GM12878 (cell line): Measurements from ENCODE around the gene SCNN1A. TPM values are rescaled to one million over a fixed set of nuclear protein-coding genes. Genes with fewer than 3 reads are reported as not detected.

Source experiments
- ATAC-seq: fragments of 200-7000 bp; cut with Tn5 transposase; 3 replicates; pipeline ENCODE4 v1.9.1; 2020; ENCODE audit warnings: mild to moderate bottlenecking, moderate library complexity
- BruUV-seq: library from RNA; stranded (reverse); fragments of 400-500 nt; replicated peaks from 2 replicates; lab custom pipeline; 2021; lab: Mats Ljungman, UMichigan
- CTCF ChIA-PET: fragments of 300-600 bp; sonication (Branson Sonifier 250); formaldehyde crosslinking; extraction: SDS; loops from one replicate; lab custom pipeline; 2021; ENCODE audit warnings: inconsistent platforms; lab: Yijun Ruan, JAX
- POLR2A ChIA-PET: fragments of 350-600 bp; formaldehyde crosslinking; extraction: SDS; loops from one replicate; lab custom pipeline; 2021; ENCODE audit warnings: inconsistent platforms; lab: Charles Lee
- RAD21 ChIA-PET: fragments of 300-600 bp; sonication (Branson Sonifier 250); formaldehyde crosslinking; loops from one replicate; lab custom pipeline; 2023; ENCODE audit warnings: antibody characterized with exemption; ENCODE audit not compliant: unreplicated experiment; lab: Charles Lee
- SMC1A ChIA-PET: fragments of 300-600 bp; sonication (Branson Sonifier 250); formaldehyde crosslinking; loops from one replicate; lab custom pipeline; 2023; ENCODE audit not compliant: unreplicated experiment, uncharacterized antibody; lab: Charles Lee
- DNase-seq: peaks from one replicate; pipeline ENCODE4 v3.0.0-alpha.2; 2011; ENCODE audit warnings: low read depth, low spot score
- FAIRE-seq: peaks from 3 replicates; lab custom pipeline; 2011; peaks lifted over from hg19 to GRCh38; lab: Jason Lieb, UNC
- H2AFZ ChIP-seq: 2 replicates; pipeline ENCODE4 v1.6.0; 2011; ENCODE audit warnings: low read depth, low read length, control low read depth; ENCODE audit not compliant: control insufficient read depth
- H3K27ac ChIP-seq: 2 replicates; pipeline ENCODE4 v1.5.1; 2011; ENCODE audit warnings: control low read depth; ENCODE audit not compliant: control insufficient read depth, insufficient read depth
- H3K27me3 ChIP-seq, 2 experiments: replicated peaks in 1 of 2; 2 replicates each; pipeline versions ENCODE4 v1.6.0 to v1.6.1; 2011; ENCODE audit warnings: low read length in 1 of 2; ENCODE audit not compliant: control insufficient read depth in 2 of 2, insufficient read depth in 2 of 2
- H3K36me3 ChIP-seq, 2 experiments: 2 replicates each; pipeline ENCODE4 v1.5.1; 2011; ENCODE audit warnings: low read length in 1 of 2; ENCODE audit not compliant: control insufficient read depth in 2 of 2, insufficient read depth in 2 of 2
- H3K4me1 ChIP-seq: 2 replicates; pipeline ENCODE4 v1.6.1; 2011; ENCODE audit warnings: mild to moderate bottlenecking, low read length, moderate library complexity, mixed read lengths; ENCODE audit not compliant: control insufficient read depth, insufficient read depth
- H3K4me2 ChIP-seq: 2 replicates; pipeline ENCODE4 v1.6.0; 2011; ENCODE audit warnings: control low read depth; ENCODE audit not compliant: control insufficient read depth, insufficient read depth
- H3K4me3 ChIP-seq: fragments of 200-600 bp; sonication (generic); 2 replicates; pipeline ENCODE4 v1.5.1; 2016
- H3K79me2 ChIP-seq: 2 replicates; pipeline ENCODE4 v1.6.0; 2011; ENCODE audit warnings: low read length; ENCODE audit not compliant: control insufficient read depth, insufficient read depth
- H3K9ac ChIP-seq: 2 replicates; pipeline ENCODE4 v1.8.0; 2011; ENCODE audit warnings: low read length, control low read depth, mixed read lengths; ENCODE audit not compliant: control insufficient read depth, insufficient read depth
- H3K9me3 ChIP-seq: replicated peaks from 3 replicates; pipeline ENCODE4 v1.5.1; 2011; ENCODE audit warnings: mild to moderate bottlenecking, low read length; ENCODE audit not compliant: control insufficient read depth, insufficient read depth
- H4K20me1 ChIP-seq: 2 replicates; pipeline ENCODE4 v1.6.0; 2011; ENCODE audit not compliant: control insufficient read depth, insufficient read depth
- CUX1 ChIP-seq: IDR thresholded peaks from 2 replicates; pipeline ENCODE4 v1.6.1; 2012; ENCODE audit warnings: improper control_type of control experiment, low read depth, low read length; ENCODE audit not compliant: insufficient replicate concordance
- HDGF ChIP-seq: fragments of 450-650 bp; IDR thresholded peaks from 2 replicates; pipeline ENCODE4 v1.6.1; 2016; ENCODE audit warnings: antibody characterized with exemption
- NFIC ChIP-seq: IDR thresholded peaks from 2 replicates; pipeline ENCODE4 v1.6.1; 2012; ENCODE audit warnings: low read depth, mild to moderate bottlenecking, inconsistent platforms, low read length, moderate library complexity
- POLR2AphosphoS2 ChIP-seq: IDR thresholded peaks from 2 replicates; pipeline ENCODE4 v1.6.1; 2011; ENCODE audit warnings: low read depth, mild to moderate bottlenecking, low read length, improper control_type of control experiment, moderate library complexity
- RELA ChIP-seq: fragments of 450-650 bp; IDR thresholded peaks from 2 replicates; pipeline ENCODE4 v1.8.0; 2014; ENCODE audit warnings: borderline replicate concordance; ENCODE audit not compliant: partially characterized antibody
- SPI1 ChIP-seq: IDR thresholded peaks from 2 replicates; pipeline ENCODE4 v1.6.1; 2011; ENCODE audit warnings: low read depth, mild to moderate bottlenecking, low read length, moderate library complexity, borderline replicate concordance; ENCODE audit not compliant: insufficient read depth
- SREBF2 ChIP-seq: IDR thresholded peaks from 2 replicates; pipeline ENCODE4 v1.6.1; 2012; ENCODE audit warnings: mild to moderate bottlenecking, low read length
- WGBS: methylation state at CpG from one replicate; pipeline ENCODE4 v1.1.6; 2016; ENCODE audit warnings: low lambda C conversion rate; ENCODE audit not compliant: insufficient replicate concordance, insufficient coverage; ENCODE audit errors: missing lambda C conversion rate; 5-methylcytosine and 5-hydroxymethylcytosine counted together
- in situ Hi-C: fragments of 300-500 bp; cut with MboI; formaldehyde crosslinking; loops from 9 replicates; pipeline ENCODE4 v1.14.3; 2018; ENCODE audit warnings: mixed read lengths
- intact Hi-C: fragments of 100-400 bp; cut with micrococcal nuclease; formaldehyde crosslinking; loops from one replicate; pipeline ENCODE4 v1.14.2; 2022; ENCODE audit not compliant: unreplicated experiment
- polyA plus RNA-seq, 11 experiments: library from polyadenylated mRNA; depleted of rRNA in 4 of 11; unstranded in 6 of 11; stranded (reverse) in 5 of 11; fragments of >200 nt; fragmentation: Nextera tagmentation in 4 of 11; fragmentation: Illumina TruSeq in 1 of 11; extraction: Ambion mirVana in 4 of 11; extraction: Trizol in 1 of 11; gene quantifications; 1 replicate in 1 of 11; 2 replicates in 10 of 11; pipeline versions ENCODE4 v1.2.1 to v1.2.3, GENCODE V29; 2011 to 2016; ENCODE audit warnings: inconsistent platforms in 2 of 11, missing spikeins in 2 of 11, low read depth in 1 of 11
- total RNA-seq, 4 experiments: library from RNA; depleted of rRNA in 3 of 4; stranded (reverse); fragments of >200 nt in 3 of 4; fragmentation: Illumina TruSeq in 1 of 4; extraction: Trizol in 1 of 4; gene quantifications; 2 replicates each; pipeline versions ENCODE4 v1.2.1 to v1.2.3, GENCODE V29; 2013 to 2021
- TF ChIP-seq, protein P1 (sequence below): fragments of 450-650 bp; formaldehyde crosslinking; IDR thresholded peaks from 2 replicates; pipeline ENCODE4 v1.4.0; 2020; ENCODE audit warnings: mild to moderate bottlenecking, moderate library complexity
- TF ChIP-seq, protein P2 (sequence below): fragments of 450-650 bp; IDR thresholded peaks from 2 replicates; pipeline ENCODE4 v1.6.1; 2017; ENCODE audit warnings: mild to moderate bottlenecking, low read depth, inconsistent platforms; ENCODE audit not compliant: poor library complexity, severe bottlenecking

The SCNN1A gene
- total and polyA plus RNA-seq, 10 of the 15 experiments (the other 5 are each of a cell fraction or from before 2014, with no cell fraction given) = 0.14 to 0.69 TPM; not detected in 8

DNA sequence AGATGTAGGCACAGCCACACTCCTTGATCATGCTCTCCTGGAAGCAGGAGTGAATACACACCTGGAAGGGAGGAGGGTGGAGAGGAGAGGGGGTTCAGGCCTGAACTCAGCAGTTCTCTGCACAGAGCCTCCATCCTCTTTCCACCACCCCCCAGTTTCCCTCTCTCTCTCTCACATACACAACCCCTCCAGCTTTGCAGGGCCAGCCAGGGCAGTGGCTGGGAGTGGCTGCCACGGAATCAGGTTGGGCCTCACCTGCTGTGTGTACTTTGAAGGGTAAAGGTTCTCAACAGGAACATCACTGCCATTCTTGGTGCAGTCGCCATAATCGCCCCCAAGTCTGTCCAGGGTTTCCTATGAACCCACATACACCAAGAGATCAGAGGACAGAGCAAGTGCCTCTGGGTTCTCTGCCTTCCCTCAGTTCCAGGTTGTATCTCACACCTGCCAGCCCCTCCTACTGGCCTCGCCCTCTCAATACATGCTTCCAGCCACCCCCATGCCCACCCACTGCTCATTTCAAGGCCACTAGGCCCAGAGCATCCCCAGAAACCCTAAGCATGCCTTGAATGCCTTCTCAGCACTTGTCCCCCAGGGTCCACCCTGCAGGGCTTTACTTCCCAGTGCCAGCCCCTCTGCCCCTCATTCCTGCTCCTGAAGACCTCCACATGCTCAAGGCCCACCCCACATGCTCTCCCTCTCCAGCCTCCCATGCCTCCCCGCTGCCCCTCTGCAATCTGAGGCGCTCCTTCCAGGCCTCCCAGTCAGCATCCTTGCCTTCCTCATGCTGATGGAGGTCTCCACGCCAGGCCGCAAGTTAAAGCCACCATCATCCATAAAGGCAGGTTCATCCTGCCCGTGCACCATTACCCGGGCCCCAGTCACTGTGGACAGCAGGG, 20.6 kb downstream of the SCNN1A start:
- Histone ChIP-seq H4K20me1 (no peaks in the 10 kb centered on the region), H3K4me2 (no peak overlapping the region), H3K79me2 (no peaks in the 10 kb centered on the region), H3K27me3 (no peaks in the 10 kb centered on the region; a peak in 1 of 4 replicates), H3K4me3 (no peak overlapping the region), H3K27ac (no peak overlapping the region), H3K9me3 (no peaks in the 10 kb centered on the region), H3K9ac (no peak overlapping the region), H2AFZ (no peak overlapping the region), H3K4me1 (no peaks in the 10 kb centered on the region), H3K36me3 (no peaks in the 10 kb centered on the region)
- DNase-seq = no peak
- ATAC-seq = no peak; the same call in 1 of the 3 replicates
- no peak for FAIRE-seq
- RAD21 ChIA-PET = interaction anchor here (1.4 to 1.6 kb wide), 3 partner anchors 15 to 69 kb away, joined by 3 to 5 read pairs (median 3); no protein-coding TSS in a partner anchor
- CTCF ChIA-PET = interaction anchor here (0.6 to 2.9 kb wide), 5 partner anchors 12 to 221 kb away, joined by 3 to 11 read pairs (median 8); no protein-coding TSS in a partner anchor
- no TSS peak for BruUV-seq
- SMC1A ChIA-PET = interaction anchor here (0.9 kb wide), 1 partner anchor 71 kb away, joined by 3 read pairs; no protein-coding TSS in a partner anchor
- intact Hi-C loops = no loop called here
- POLR2A ChIA-PET = no interaction called here
- in situ Hi-C loops = no loop called here
- 31% methylated on average over 10 of the region's 10 CpGs for WGBS
- TF ChIP-seq RELA (no peak), SREBF2 (no peak), HDGF (no peak), CUX1 (no peak), POLR2AphosphoS2 (no peak), NFIC (no peak), SPI1 (no peak)
- TF ChIP-seq, protein P1, sequence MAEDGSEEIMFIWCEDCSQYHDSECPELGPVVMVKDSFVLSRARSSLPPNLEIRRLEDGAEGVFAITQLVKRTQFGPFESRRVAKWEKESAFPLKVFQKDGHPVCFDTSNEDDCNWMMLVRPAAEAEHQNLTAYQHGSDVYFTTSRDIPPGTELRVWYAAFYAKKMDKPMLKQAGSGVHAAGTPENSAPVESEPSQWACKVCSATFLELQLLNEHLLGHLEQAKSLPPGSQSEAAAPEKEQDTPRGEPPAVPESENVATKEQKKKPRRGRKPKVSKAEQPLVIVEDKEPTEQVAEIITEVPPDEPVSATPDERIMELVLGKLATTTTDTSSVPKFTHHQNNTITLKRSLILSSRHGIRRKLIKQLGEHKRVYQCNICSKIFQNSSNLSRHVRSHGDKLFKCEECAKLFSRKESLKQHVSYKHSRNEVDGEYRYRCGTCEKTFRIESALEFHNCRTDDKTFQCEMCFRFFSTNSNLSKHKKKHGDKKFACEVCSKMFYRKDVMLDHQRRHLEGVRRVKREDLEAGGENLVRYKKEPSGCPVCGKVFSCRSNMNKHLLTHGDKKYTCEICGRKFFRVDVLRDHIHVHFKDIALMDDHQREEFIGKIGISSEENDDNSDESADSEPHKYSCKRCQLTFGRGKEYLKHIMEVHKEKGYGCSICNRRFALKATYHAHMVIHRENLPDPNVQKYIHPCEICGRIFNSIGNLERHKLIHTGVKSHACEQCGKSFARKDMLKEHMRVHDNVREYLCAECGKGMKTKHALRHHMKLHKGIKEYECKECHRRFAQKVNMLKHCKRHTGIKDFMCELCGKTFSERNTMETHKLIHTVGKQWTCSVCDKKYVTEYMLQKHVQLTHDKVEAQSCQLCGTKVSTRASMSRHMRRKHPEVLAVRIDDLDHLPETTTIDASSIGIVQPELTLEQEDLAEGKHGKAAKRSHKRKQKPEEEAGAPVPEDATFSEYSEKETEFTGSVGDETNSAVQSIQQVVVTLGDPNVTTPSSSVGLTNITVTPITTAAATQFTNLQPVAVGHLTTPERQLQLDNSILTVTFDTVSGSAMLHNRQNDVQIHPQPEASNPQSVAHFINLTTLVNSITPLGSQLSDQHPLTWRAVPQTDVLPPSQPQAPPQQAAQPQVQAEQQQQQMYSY = no peak
- TF ChIP-seq, protein P2, sequence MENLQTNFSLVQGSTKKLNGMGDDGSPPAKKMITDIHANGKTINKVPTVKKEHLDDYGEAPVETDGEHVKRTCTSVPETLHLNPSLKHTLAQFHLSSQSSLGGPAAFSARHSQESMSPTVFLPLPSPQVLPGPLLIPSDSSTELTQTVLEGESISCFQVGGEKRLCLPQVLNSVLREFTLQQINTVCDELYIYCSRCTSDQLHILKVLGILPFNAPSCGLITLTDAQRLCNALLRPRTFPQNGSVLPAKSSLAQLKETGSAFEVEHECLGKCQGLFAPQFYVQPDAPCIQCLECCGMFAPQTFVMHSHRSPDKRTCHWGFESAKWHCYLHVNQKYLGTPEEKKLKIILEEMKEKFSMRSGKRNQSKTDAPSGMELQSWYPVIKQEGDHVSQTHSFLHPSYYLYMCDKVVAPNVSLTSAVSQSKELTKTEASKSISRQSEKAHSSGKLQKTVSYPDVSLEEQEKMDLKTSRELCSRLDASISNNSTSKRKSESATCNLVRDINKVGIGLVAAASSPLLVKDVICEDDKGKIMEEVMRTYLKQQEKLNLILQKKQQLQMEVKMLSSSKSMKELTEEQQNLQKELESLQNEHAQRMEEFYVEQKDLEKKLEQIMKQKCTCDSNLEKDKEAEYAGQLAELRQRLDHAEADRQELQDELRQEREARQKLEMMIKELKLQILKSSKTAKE = no peak
